Measurements from ENCODE around the gene STEAP1.

DNA sequence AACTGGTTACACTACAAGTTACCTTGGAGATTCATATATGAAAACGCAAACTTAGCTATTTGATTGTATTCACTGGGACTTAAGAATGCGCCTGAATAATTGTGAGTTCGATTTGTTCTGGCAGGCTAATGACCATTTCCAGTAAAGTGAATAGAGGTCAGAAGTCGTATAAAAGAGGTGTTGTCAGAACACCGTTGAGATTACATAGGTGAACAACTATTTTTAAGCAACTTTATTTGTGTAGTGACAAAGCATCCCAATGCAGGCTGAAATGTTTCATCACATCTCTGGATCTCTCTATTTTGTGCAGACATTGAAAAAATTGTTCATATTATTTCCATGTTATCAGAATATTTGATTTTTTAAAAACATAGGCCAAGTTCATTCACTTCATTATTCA, 9.3 kb downstream of the STEAP1 start:
- TF ChIP-seq, protein P1, sequence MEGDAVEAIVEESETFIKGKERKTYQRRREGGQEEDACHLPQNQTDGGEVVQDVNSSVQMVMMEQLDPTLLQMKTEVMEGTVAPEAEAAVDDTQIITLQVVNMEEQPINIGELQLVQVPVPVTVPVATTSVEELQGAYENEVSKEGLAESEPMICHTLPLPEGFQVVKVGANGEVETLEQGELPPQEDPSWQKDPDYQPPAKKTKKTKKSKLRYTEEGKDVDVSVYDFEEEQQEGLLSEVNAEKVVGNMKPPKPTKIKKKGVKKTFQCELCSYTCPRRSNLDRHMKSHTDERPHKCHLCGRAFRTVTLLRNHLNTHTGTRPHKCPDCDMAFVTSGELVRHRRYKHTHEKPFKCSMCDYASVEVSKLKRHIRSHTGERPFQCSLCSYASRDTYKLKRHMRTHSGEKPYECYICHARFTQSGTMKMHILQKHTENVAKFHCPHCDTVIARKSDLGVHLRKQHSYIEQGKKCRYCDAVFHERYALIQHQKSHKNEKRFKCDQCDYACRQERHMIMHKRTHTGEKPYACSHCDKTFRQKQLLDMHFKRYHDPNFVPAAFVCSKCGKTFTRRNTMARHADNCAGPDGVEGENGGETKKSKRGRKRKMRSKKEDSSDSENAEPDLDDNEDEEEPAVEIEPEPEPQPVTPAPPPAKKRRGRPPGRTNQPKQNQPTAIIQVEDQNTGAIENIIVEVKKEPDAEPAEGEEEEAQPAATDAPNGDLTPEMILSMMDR (IDR thresholded peaks at IDR 0.05; ENCODE audit: low read length): no peak
- no peak for TF ChIP-seq EZH2 (IDR thresholded peaks at IDR 0.05; ENCODE audit: borderline replicate concordance, low read length)

Data from OCI-LY1 (cell line).